NCI-H1105 (cell line): ENCODE results near the gene RIPK1.
A peak's percentile ranks its signal among the peaks of the same experiment; 100 is the strongest.
"Not testable (repeated sequence)": the region's sequence is repeated elsewhere in the genome, so short reads cannot be mapped to it uniquely, and the experiment has no call there.

Source experiments
- DNase-seq: peaks from one replicate; lab custom pipeline; 2025; lab: John Stamatoyannopoulos, UW

The RIPK1 gene

GRCh38 chr6:3136292-3137011 is 68.2 kb downstream of the RIPK1 start:
- no peak for DNase-seq

- no peak for DNase-seq
Measured at GRCh38 chr6:3137057-3137777, 68.9 kb downstream of the RIPK1 start.

GRCh38 chr6:3137873-3138272 is 69.6 kb downstream of the RIPK1 start:
- DNase-seq, result not testable (repeated sequence)

- DNase-seq, result no peak
Measured at GRCh38 chr6:3138341-3138740, 70.0 kb downstream of the RIPK1 start.

GRCh38 chr6:3139090-3139903 is 71.0 kb downstream of the RIPK1 start:
- peak; percentile 79 for DNase-seq

GRCh38 chr6:3140201-3140600 is 71.9 kb downstream of the RIPK1 start:
- DNase-seq, result no peak

- DNase-seq, result no peak
Measured at GRCh38 chr6:3142536-3142935, 74.2 kb downstream of the RIPK1 start.

GRCh38 chr6:3143158-3143557 is 74.9 kb downstream of the RIPK1 start:
- DNase-seq, result no peak

- no peak for DNase-seq
Measured at GRCh38 chr6:3144571-3144970, 76.3 kb downstream of the RIPK1 start.

- no peak for DNase-seq
Measured at GRCh38 chr6:3147914-3148757, 79.8 kb downstream of the RIPK1 start.

GRCh38 chr6:3151691-3152090 is 83.4 kb downstream of the RIPK1 start:
- DNase-seq, result no peak

- no peak for DNase-seq
Measured at GRCh38 chr6:3152689-3153088, 84.4 kb downstream of the RIPK1 start.

- not testable (repeated sequence) for DNase-seq
Measured at GRCh38 chr6:3155416-3155815, 87.1 kb downstream of the RIPK1 start.

- DNase-seq, result peak; percentile 40
Measured at GRCh38 chr6:3156184-3157130, 88.2 kb downstream of the RIPK1 start.

- peak; percentile 74 for DNase-seq
Measured at GRCh38 chr6:3157131-3157933, 89.0 kb downstream of the RIPK1 start, which contains the start of gene TUBB2A. Gene TUBB2A, minus strand, starts transcription at chr6:3157544. Its CDS starts 81 bp downstream, at chr6:3157463.

GRCh38 chr6:3159805-3160781 is 91.8 kb downstream of the RIPK1 start:
- no peak for DNase-seq

GRCh38 chr6:3162067-3162497 is 93.8 kb downstream of the RIPK1 start:
- DNase-seq, result no peak

- peak; percentile 83 for DNase-seq
Measured at GRCh38 chr6:3162565-3163247, 94.4 kb downstream of the RIPK1 start.
